Stimulated activated CD4-positive, alpha-beta T cell treated with anti-CD3 and anti-CD28 coated beads, Interleukin-4, amount 100 ng/mL, for 1 hour (primary cell): Measurements from ENCODE around the gene FBRSL1.
"Not testable (repeated sequence)": the region's sequence is repeated elsewhere in the genome, so short reads cannot be mapped to it uniquely, and the experiment has no call there.

Experiments used
- DNase-seq: peaks from one replicate; pipeline ENCODE4 v3.0.0-alpha.2; 2020

Gene FBRSL1

DNA sequence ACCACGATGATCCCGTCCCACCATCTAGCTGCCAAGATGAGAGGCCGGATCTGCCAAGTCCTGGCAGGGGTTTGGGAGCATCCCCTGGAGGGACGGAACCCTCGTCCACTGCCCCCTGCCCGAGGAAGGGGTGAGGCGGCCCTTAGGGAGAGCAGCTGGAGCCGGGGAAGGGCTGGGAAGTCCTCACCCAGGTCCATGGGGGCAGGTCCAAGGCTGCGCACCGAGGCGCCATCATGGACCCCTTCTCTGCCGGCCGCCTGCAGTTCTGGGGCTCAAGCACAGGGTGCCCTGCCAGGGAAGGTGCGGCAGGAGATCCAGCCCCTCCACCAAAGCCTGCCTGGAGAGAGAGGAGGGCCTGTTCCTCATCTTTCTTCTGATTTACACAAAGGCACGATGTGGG is 17.6 kb upstream of the FBRSL1 start:
- DNase-seq, result no peak

DNA sequence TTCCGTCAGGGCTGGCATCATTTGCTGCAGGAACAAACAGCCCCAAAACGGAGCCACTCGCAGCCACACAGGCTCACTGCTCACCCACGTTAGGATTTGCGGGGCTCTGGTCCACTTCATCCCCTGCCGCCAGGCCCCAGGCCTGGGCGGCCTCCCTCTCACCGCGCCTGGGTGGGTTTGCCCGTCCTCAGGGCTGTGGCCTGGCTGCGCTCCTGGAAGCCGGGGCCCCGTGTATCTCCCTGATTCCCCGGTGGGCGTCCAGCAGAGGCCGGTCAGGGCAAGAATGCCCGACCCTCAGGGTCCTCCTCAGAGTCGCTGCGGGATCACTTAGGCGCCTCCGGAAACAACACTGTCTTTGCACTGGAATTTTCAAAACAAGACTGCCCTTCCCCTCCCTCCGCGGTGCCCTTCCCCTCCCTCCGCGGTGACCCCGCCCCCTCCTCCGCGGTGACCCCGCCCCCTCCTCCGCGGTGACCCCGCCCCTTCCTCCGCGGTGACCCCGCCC is 15.7 kb upstream of the FBRSL1 start:
- DNase-seq, result no peak

DNA sequence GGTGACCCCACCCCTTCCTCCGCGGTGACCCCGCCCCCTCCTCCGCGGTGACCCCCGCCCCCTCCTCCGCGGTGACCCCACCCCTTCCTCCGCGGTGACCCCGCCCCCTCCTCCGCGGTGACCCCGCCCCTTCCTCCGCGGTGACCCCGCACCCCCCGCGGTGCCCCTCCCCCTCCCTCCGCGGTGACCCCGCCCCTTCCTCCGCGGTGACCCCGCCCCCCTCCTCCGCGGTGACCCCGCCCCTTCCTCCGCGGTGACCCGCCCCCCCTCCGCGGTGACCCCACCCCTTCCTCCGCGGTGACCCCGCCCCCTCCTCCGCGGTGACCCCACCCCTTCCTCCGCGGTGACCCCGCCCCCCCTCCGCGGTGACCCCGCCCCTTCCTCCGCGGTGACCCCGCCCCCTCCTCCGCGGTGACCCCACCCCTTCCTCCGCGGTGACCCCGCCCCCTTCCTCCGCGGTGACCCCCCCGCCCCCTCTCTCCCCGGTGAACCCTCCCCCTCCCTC is 15.1 kb upstream of the FBRSL1 start:
- not testable (repeated sequence) for DNase-seq

DNA sequence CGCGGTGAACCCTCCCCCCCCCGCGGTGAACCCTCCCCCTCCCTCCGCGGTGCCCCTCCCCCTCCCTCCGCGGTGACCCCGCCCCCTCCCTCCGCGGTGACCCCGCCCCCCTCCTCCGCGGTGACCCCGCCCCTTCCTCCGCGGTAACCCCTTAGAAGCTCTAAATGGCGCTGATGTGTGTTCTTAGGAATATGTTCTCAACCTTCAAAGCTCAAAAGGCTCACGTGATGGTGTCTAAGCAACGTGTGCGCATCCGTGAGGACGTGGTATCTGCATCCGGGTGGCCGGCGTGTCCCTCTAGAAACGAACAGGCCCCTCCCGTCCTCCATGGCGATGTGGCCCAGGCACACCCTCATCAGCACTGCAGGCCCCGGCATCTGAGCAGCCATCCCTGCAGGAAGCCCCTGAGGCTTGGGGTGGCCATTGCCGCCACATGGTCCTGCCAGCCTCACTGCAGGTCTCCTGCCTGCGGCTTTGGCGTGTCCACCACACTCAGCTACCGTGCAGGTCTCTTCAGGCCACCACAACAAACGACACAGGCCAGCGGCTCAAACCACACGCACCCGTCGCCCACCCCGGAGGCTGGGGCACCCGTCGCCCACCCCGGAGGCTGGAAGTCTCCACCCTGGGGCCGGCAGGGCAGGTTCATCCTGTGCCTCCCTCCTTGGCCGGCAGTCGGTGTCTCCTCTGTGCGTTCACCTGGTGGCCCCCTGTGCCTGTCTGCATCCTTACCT is 14.5 kb upstream of the FBRSL1 start:
- DNase-seq, result no peak

DNA sequence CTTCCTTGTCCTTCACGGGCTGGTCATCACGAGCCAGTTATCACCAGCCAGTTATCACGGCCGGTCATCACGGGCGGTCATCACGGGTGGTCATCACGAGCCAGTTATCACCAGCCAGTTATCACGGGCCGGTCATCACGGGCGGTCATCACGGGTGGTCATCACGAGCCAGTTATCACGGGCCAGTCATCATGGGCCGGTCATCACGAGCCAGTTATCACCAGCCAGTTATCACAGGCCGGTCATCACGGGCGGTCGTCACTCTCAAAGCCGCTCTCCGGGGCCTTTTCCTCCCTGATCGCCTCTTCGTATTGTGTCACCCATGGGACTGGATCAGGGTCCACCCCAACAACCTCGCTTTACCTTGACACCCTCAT is 13.9 kb upstream of the FBRSL1 start:
- DNase-seq, result no peak

DNA sequence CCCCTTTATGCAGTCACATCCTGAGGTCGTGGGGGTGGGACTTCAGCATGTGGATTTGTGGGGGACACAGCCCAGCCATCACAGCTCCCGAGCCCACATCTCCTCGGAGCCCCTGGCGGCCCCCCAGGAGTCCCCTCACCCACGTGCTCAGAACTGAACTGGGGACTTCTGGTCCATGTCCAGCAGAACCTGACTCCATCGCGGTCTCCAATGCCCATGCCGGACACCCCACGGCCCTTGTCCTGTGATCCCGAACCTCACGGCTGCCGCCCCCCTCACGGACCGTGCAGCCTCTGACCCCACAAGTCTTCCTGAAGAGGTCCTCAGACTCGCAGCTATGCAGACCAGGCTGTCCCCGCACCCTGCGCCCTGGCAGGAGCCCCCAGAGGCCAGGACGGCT is 13.5 kb upstream of the FBRSL1 start:
- DNase-seq, result no peak

DNA sequence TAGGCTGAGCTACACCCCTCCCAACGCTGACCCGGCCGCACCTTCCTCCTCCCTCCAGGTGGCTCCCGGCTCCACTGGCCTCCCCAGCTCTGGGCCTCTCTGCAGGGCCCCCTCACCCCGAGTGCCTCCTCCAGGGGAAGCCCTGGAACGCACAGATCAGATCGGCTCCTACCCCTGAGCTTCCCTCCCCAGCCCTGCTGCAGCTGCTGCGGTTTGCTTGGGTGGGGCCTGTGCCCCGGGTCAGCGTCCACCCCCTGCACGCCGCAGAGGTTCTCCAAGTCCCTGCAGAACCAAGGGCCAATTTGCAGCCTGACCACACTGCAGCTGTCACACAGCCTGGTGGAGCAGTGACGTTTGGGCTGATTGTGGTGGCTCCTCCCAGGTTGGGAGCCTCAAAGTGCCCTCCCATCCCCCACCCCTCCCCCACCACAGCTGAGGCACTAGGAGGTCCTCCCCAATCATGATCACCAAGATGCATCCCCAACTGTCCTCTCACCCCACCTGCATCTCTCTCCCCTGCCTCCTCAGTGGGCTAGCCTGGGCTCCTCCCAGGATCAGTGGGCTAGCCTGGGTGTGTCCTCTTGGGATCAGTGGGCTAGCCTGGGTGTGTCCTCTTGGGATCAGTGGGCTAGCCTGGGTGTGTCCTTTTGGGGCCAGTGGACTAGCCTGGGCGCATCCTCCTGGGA is 12.8 kb upstream of the FBRSL1 start:
- no peak for DNase-seq

DNA sequence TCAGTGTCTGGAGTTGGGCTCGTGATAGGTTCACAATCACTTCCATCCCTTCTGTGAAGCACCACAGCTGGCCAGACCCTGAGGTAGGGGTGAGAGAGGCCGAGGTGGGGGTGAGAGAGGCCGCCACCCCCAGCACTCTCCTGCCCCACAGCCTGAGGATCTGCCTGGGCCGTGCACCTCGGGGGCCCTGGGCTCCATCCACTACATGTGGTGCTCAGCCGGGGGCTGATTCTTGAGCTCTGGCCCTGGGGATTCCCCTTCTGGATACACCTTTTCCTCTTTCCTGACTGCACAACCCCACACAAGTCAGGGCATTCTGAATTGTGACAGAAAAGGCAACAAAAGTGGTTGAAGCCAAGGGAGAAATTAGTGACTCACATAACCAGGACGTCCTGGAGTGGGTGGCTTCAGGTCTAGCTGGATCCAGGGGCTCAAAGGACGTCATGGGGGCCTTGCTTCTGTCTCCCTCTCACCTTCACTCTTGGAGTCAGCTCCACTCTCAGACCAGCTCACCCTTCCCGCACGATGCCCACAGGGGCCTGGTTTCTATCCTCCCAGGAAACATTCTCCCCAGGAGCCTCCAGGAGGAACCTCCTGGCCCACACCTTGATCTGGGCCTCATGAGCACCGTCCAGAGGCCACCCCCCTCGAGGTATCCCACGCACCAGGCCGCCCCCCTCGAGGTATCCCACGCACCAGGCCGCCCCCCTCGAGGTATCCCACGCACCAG is 12.1 kb upstream of the FBRSL1 start:
- DNase-seq, result no peak

DNA sequence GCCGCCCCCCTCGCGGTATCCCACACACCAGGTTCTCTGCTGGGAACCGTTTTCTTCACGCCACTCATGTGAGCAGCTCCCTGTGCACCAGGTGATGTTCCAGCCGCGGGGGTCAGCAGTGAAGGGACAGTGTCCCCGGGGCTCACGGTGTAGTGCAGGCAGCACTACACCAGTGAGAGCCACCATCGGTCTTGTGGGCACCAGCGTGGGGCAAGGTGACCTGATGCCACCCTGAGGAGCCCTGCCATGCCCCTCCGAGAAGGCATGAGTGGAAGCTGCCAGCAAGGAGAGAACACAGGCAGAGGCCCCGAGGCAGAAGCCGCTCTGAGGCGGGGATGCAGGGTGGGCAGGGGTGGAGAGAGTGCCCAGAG is 11.5 kb upstream of the FBRSL1 start:
- no peak for DNase-seq

DNA sequence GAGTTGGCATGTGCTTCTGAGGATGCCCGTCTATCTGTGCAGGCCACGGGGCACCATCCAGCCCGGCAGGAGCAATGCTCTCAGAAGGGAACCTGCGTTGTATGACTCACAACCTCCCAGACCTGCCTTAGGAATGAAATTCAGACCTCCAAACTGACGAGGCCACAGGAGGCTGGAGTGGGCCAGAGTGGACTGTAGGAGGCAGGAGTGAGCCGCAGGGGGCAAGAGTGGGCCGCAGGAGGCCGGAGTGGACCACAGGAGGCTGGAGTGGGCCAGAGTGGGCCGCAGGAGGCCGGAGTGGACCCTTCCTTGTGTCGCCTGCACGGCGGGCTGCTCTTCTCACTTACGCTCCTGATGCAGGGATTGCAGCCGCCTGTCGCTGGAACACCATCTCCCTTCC is 11.1 kb upstream of the FBRSL1 start:
- DNase-seq, result no peak

DNA sequence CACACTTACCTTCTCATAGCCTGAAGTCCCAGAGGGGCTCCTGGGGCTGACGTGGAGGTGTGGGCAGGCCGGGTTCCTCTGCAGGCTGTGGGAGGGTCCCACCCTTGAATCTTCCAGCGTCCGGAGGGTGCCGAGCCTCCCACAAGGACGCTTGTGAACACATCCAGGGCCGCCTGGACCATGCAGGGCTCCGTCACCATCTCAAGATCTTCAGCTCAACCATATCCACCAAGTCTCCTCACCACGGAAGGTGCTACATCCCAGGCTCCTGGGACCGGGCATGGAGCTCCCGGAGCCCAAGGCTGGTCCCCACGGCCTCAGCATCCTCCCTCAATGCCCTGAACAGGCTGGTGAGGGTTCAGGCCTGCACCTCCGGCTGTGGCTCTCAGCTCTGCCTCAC is 10.7 kb upstream of the FBRSL1 start:
- no peak for DNase-seq

DNA sequence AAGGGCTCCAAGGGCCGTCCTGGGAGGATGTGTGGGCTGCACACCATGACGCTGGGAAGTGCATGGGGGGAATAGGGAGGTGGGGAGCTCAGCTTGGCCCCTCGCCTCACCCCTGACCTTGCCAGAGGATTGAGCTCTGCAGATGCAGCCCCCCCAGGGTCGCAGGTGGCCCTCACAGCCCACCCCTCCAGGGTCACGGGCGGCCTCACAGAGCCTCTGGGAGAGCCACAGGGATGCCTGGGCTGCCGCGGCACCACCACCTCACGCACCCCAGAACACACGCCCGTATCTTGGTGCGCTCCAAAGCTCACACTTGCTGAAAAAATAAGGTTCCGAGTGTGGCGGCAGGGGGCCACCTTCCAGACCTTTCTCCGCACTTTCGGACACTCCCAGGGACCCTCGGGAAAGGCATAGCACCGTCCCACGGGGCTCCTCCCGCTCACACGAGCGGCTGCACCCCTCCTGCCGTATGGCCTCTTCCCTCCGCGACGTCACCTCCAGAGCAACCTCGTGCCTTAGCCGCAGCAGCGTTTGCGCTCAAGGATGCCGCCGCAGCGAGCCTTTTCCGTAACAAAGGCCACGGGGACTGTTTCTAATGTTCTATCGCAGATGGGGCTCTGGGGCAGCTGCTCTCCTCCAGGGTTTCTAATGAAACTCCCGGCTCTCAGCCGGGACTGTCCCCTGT is 9.9 kb upstream of the FBRSL1 start:
- no peak for DNase-seq

DNA sequence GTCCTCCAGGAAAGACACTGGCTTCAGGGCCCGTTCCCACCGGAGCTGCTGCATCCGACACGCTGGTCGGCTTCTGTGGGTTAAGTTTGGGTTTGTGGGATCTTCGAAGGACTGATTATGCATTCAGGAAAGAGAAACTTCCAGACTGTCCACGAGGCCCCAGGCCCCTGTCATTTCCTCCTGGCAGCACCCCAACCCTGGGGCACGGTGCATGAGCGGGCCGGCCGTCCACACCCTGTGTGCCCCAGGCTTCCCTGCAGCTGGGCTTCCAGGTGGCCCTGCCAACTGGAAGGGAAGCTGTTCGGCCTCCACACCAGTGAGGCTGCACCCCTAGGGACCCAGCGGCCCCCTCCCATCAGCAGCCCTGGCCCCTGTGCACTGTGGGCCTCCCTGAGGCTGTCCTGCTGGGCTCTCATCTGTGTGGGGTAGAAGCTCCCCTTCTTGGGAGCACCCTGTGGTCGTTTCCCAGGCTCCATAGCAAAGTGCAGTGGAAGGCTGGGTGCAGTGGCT is 9.3 kb upstream of the FBRSL1 start:
- no peak for DNase-seq

DNA sequence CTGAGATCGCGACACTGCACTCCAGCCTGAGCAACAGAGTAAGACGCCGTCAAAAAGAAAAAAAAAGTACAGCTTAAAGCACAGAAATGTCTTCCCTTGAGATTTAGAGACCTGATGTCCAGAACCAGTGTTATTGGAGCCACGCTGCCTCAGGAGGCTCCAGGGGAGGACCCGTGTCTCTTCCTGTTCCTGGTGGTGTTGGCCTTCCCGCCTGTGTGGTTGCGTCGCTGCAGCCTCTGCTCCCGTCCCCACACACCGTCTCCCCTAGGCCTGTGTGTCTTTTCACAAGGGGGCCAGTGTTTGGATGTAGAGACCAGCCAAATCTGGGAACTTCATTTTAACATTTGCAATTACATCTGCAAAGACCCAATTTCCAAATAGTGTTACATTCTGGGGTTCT is 8.6 kb upstream of the FBRSL1 start:
- no peak for DNase-seq

DNA sequence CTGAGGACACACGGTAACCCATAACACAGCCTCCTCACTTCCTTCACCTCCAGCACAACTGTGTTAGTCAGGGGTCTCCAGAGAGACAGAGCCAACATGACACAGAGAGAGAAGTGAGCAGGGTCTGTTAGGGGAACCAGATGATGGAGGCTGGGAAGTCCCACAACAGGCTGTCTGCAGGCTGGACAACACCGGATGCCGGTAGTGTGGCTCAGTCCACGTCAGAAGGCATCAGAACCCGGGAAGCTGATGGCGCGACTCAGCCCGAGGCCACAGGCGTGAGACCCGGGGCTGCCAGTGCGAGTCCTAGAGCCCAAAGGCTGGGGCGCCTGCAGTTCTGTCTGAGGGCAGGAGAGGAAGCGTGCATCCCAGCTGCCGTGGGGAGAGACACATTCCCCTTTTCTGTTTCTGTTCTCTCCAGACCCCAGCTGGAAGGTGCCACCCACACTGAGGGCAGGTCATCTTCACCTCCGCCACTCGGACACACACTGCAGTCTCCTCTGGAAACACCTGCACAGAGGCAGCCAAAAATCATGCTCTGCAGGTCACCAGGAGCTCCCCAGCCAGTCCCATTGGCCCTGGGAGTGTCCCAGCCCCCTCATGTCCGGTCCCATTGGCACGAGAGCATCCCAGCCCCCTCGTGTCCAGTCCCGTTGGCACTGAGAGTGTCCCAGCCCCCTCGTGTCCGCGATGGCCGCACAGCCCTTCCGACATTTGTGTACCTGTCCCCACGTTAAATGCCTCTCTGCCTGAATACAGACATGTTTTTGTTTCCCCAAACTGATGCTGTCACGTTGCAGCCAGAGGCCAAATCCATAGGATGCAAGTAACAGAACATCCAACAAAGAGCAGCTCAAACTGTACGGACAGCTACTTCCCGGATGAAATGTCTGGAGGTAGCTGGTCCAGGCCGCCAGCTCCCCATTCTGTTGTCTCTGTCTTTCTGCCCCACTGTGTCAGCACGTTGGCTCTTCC is 7.9 kb upstream of the FBRSL1 start:
- no peak for DNase-seq

DNA sequence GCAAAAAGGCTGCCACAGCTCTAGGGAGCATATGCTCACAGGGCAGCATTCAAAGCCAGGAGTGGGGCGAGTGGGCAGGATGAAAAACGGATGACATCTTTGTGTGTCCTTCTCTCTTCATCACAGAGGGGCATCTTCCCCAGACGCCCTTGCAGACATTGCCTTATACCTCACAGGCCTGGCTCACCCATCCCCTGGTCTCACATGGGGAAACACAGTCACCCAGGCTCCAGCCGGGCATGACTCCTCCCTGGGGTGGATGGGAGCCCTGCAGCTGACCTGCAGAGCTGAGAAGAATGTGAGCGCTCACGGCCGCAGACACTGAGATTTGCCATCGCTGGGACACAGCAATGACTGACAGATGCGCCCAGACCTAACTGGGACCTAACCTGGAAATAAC is 7.2 kb upstream of the FBRSL1 start:
- DNase-seq, result no peak

DNA sequence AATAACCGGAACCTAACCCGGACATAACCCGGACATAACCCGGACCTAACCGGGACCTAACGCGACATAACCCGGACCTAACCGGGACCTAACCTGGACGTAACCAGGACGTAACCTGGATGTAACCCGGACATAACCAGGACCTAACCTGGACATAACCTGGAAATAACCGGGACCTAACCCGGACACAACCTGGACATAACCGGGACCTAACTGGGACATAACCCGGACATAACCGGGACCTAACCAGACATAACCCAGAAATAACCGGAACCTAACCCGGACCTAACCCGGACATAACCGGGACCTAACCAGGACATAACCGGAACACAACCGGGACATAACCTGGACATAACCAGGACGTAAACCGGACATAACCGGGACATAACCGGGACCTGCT is 6.7 kb upstream of the FBRSL1 start:
- no peak for DNase-seq

DNA sequence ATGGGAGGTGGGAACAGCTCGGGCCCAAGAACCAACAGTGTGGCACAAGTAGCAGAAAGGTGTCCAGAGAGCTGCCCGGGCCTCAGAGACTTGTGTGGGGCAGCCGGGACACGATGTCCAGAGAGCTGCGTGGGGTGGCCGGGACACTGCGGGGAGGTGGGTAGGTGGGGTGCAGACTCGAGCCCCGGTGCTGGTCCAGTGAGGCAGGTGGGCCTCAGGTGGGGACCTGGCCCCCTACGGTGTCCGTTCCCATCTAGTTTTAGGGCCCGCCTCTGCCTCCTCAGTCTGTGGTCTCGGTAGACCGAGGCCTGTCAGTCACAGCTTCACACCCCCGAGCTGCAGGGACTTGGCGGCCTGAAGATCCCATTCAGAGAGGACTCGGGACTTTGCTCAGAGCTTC is 6.3 kb upstream of the FBRSL1 start:
- DNase-seq, result no peak

DNA sequence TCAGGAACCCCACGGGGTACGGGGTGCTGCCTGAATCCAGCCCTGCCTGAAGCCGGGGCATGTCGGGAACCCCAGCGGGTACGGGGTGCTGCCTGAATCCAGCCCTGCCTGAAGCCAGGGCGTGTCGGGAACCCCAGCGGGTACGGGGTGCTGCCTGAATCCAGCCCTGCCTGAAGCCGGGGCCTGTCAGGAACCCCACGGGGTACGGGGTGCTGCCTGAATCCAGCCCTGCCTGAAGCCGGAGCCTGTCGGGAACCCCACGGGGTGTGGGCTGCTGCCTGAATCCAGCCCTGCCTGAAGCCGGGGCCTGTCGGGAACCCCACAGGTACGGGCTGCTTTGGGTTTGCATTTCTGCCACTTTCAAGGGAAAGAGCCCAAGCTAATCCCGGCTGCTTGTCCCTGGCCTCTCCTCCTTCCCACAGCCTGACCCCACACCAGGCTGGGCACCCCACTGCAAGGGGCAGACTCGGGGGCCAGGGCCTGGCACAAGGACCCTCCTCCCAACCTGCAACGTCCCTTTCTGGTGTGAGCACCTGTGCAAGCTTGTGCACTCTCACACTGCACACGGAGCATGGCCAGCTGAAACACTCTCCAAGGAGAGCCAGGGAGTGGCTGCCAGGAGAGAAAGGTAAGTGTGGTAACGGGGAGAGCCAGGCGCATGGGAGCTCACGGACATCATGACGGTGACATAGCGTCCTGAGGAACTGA is 5.6 kb upstream of the FBRSL1 start:
- no peak for DNase-seq

DNA sequence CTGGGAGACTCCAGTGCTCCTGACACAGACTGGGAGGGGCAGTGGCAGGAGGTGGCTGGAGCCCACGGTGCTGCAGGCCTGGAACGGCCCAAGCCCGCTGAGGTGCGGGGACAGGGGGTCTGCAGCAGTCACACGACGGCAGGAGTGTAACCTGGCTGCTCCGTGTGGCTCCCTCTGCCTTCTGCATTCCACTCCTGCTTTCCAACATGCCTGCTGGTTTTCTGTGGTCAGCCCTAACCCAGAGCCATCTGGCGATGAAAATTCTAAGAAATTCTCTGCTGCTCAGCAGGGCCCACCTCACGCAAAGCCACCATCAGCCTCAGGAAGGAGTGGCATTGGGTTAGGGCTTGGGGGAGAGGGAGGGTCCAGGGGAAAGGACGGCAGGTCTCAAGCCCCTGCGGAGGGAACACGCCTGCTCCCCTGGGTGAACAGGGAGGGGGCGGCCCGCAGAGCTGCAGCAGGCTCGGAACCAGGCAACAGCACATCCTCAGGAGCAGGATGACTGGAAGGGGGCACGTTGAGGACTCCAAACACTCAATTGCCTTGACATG is 5.0 kb upstream of the FBRSL1 start:
- no peak for DNase-seq

DNA sequence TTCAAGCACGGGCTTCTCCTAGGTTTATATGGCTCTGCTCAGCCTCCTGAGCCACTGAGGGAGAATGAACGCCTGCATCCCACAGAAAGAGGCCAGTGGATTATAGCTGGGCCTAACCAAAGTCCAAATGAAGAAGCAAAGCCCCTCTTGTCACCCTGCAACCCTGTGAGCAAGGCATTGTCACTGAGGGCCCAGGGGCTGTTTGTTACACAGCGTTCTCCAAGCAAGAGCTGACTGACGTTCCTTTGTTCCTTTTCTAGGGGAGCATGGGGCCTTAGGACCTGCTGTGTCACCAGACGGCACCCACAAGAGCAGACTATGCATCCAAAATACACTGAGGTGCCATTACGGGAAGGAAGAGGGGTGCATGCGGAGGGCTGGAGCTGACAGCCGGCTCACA is 4.3 kb upstream of the FBRSL1 start:
- DNase-seq, result no peak
